ENCODE data around the gene HTRA2. TPM values are rescaled to one million over a fixed set of nuclear protein-coding genes. Genes with fewer than 3 reads are reported as not detected.

HTRA2 gene
- total and polyA plus RNA-seq, 9 of the 15 experiments (the other 6 are each of a cell fraction or from before 2014, with no cell fraction given) = 54.2 to 71.2 (median 65.8) TPM

GRCh38 chr2:74514368-74515270, 15.1 kb upstream of the HTRA2 start, which contains the start of gene TLX2 (continued):
- TF ChIP-seq ZNF318 (IDR thresholded peaks at IDR 0.05; ENCODE audit: borderline replicate concordance in 1 of 2, low read depth in 1 of 2) (no peak), MYNN (IDR thresholded peaks at IDR 0.05) (no peak), MYNN (CRISPR knock-in tag; IDR thresholded peaks at IDR 0.05) (no peak)

Data from K562 (cell line).